ENCODE measurements around the gene GAS6.

Gene GAS6

DNA sequence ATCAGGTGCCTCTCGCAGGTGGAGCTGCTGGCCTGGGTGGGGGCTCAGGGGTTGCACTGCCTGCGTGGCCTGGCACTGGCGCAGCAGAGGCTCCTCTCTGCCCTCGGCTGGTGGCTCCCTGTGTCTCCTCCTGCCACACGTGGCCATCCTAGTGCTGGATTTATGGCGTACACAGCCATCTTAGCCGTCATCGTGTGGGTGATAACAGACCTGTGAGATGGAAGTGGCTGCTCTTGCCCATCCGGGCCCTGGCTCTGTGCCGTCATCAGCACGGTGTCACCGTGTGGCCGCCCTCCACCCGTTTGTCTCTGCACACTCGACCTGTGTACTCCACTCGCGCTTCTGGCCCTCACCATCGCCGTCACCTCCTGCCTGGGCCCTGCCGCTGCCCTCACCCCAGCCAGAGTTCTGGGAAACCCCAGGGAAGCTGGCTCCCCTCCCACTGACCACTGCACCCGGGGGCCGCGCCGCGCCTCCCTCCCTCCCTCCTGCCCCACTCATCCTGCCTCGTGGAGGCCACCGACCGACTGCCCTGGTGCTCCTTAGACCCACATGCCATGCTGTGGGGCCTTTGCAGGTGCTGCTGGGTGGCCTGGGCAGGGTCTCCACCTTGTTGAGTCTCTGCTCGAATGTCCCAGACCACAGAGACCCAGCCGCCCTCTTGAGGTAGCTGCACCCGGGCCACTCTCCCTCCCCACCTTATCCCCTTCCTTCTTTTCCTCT, 75.3 kb downstream of the GAS6 start:
- H3K36me3 Mint-ChIP-seq (ENCODE audit: low read depth), result no peaks in the 10 kb centered on the region
- TF ChIP-seq, protein P1, sequence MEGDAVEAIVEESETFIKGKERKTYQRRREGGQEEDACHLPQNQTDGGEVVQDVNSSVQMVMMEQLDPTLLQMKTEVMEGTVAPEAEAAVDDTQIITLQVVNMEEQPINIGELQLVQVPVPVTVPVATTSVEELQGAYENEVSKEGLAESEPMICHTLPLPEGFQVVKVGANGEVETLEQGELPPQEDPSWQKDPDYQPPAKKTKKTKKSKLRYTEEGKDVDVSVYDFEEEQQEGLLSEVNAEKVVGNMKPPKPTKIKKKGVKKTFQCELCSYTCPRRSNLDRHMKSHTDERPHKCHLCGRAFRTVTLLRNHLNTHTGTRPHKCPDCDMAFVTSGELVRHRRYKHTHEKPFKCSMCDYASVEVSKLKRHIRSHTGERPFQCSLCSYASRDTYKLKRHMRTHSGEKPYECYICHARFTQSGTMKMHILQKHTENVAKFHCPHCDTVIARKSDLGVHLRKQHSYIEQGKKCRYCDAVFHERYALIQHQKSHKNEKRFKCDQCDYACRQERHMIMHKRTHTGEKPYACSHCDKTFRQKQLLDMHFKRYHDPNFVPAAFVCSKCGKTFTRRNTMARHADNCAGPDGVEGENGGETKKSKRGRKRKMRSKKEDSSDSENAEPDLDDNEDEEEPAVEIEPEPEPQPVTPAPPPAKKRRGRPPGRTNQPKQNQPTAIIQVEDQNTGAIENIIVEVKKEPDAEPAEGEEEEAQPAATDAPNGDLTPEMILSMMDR (IDR thresholded peaks at IDR 0.05), result no peak
- H3K4me1 Mint-ChIP-seq, result peaks cover 12% of the 10 kb centered on the region
- no peak for DNase-seq
- H3K27me3 Mint-ChIP-seq (ENCODE audit: low read depth, poor library complexity), result peaks cover 33% of the 10 kb centered on the region
- peaks cover 15% of the 10 kb centered on the region for H3K9me3 Mint-ChIP-seq
- H3K4me3 Mint-ChIP-seq, result no peak overlapping the region
- no peak overlapping the region for H3K27ac Mint-ChIP-seq

DNA sequence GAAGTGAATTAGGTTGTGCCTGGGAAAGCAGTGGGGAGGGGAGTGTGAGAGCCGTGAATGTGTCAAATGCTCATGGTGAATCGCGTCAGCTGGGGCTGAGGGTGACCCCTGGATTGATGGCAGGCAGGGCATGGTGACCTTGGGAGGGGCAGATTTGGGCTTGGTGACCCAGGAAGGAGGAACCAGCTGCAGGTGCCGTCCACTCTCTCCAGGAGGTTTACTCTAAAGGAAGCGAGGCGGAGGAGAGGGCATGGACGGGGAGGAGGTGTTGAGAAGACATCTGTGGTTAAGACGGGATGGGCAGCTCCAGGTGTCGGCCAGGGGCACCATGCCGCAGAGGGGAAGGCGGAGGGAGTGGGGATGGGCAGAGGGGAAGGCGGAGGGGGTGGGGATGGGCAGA, 76.2 kb downstream of the GAS6 start:
- no peaks in the 10 kb centered on the region for H3K36me3 Mint-ChIP-seq (ENCODE audit: low read depth)
- peaks cover 37% of the 10 kb centered on the region for H3K27me3 Mint-ChIP-seq (ENCODE audit: low read depth, poor library complexity)
- H3K9me3 Mint-ChIP-seq, result peaks cover 21% of the 10 kb centered on the region
- H3K4me1 Mint-ChIP-seq, result peaks cover 12% of the 10 kb centered on the region
- H3K27ac Mint-ChIP-seq, result no peak overlapping the region
- H3K4me3 Mint-ChIP-seq, result no peak overlapping the region
- TF ChIP-seq, protein P1 (IDR thresholded peaks at IDR 0.05), result no peak
- no peak for DNase-seq

- no peak for DNase-seq
- no peak overlapping the region for H3K27ac Mint-ChIP-seq
- TF ChIP-seq, protein P1 (IDR thresholded peaks at IDR 0.05), result no peak
- H3K27me3 Mint-ChIP-seq (ENCODE audit: low read depth, poor library complexity), result peaks cover 34% of the 10 kb centered on the region
- peaks cover 21% of the 10 kb centered on the region for H3K9me3 Mint-ChIP-seq
- H3K4me1 Mint-ChIP-seq, result peaks cover 7% of the 10 kb centered on the region
- H3K36me3 Mint-ChIP-seq (ENCODE audit: low read depth), result no peaks in the 10 kb centered on the region
- H3K4me3 Mint-ChIP-seq, result no peak overlapping the region
Measured at GRCh38 chr13:113786262-113786841, 77.5 kb downstream of the GAS6 start.

DNA sequence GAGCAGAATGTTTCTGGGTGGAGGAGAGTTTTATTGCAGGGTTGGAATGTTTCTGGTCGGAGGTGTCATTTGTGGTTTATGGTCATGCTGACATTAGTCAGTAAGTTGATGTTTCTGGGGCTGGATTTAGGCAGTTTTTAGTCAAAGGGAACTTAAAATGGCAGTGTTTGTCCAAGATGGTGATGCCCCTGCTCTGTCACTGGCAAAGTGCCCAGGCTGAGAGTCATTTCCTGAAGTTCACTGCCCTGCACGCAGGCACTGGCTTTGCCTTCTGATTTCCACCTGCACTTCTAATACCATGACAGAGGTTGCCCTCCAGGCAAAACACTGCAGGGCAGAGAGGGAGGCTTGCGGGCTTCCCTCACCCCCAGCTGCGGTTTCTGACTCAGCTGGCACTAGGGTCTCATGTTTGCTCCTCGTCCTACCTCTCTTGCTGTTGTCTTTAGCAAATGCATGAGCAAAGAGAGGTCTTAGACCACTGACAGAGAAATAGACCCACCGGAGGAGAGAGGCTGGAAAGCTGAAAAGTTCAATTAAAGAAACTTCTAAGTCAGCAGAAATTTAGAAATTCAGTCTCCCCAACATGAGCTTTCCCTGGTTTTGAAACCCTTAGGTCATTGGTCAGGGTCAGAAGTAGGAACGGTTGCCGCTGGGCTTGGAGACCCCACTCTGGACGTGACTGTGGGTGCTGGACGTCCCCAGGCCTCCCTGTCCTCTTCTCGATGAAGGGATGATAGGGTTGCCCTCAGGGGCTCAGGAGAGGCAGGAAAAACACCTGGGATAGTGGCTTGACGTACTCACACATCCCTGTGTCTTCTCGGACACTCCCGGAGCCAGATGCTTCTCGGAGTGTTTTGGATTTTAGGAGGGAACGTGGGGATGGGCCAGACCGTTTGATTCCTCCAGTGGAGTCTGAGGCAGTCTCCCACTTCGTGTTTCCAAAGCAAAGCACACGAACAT, 78.5 kb downstream of the GAS6 start:
- DNase-seq, result no peak
- Mint-ChIP-seq H3K4me3 (no peak overlapping the region), H3K4me1 (peaks cover 7% of the 10 kb centered on the region), H3K27me3 (ENCODE audit: low read depth, poor library complexity) (peaks cover 37% of the 10 kb centered on the region), H3K36me3 (ENCODE audit: low read depth) (no peaks in the 10 kb centered on the region), H3K27ac (no peak overlapping the region), H3K9me3 (peaks cover 21% of the 10 kb centered on the region)
- TF ChIP-seq, protein P1 (IDR thresholded peaks at IDR 0.05), result no peak

DNA sequence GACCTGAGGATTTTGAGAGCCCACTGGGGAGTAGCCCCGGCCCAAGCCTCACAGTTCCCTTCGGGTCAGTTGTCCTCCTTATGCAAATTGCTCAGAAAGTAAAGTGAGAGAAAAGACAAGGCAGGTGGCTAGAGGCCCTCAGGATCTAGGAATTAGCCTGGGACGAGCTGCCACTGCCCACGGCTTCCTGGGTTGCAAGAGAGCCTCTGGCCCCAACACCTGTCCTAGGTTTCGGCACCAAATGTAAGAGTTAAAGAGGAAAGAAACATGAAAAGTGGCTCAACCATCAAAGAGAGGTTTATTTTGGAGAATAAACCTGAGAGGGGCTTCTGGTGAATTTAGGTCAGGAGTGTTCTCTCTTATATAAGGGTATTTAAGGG, 79.2 kb downstream of the GAS6 start:
- DNase-seq, result no peak
- Mint-ChIP-seq H3K36me3 (ENCODE audit: low read depth) (no peaks in the 10 kb centered on the region), H3K4me3 (no peak overlapping the region), H3K9me3 (peaks cover 21% of the 10 kb centered on the region), H3K4me1 (peaks cover 7% of the 10 kb centered on the region), H3K27ac (no peak overlapping the region), H3K27me3 (ENCODE audit: low read depth, poor library complexity) (peaks cover 40% of the 10 kb centered on the region)
- TF ChIP-seq, protein P1 (IDR thresholded peaks at IDR 0.05), result no peak
